ENCODE measurements around the gene C21orf58.
A peak's percentile ranks its signal among the peaks of the same experiment; 100 is the strongest.
"Not testable (repeated sequence)": the region's sequence is repeated elsewhere in the genome, so short reads cannot be mapped to it uniquely, and the experiment has no call there.

Gene C21orf58

DNA sequence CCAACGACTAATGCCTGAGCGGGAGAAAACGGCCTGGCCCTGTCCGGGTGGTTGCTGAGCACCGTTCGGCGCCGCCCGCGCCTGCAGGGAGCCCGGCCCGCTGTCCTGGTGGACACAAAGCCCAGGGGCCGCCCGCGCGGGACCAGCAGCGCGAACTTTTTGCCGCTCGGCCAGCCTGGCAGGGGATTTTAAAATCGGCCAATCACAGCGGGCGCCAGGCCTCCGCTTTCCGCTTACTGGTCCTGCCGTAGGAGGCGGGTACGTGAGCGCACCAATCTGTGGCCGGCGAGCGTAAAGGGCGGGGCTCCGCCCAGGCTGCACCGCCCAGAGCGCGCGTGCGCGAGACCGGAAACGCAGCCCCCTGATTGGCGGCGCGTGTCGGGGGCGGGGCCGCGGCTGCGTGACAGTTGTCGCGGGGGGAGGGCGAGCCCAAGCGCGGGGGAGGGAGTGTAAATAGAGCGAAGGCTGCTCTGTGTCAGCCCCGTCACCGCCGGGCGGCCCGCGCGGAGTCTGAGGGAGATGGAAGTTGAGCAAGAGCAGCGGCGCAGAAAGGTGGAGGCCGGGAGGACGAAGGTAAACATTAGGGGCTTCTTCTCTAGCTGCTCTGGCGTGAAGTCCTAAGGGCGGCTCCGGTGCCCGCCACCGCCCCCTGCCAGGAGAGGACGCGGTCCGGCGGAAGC, at the start of gene C21orf58, which contains the start of gene PCNT:
Gene C21orf58 (minus strand): TSS at position 161 of the 680 bp plus-strand sequence. CDS start 1,132 bp downstream, outside the sequence.
Gene PCNT (plus strand): TSS at position 447 of the 680 bp plus-strand sequence. CDS start 73 bp downstream, at position 520.
- peak within 1 kb of the TSS; percentile 90 for H3K4me3 ChIP-seq (ENCODE audit: low read depth, low read length)
- in situ Hi-C loops (cut with HindIII; ENCODE audit: low sequenced_read_pairs) = no loop called here
- peak; percentile 92 for DNase-seq (ENCODE audit: low read depth)
- TF ChIP-seq CTCF (IDR thresholded peaks at IDR 0.05; ENCODE audit: low read depth, low read length, missing control alignments) = no peak

DNA sequence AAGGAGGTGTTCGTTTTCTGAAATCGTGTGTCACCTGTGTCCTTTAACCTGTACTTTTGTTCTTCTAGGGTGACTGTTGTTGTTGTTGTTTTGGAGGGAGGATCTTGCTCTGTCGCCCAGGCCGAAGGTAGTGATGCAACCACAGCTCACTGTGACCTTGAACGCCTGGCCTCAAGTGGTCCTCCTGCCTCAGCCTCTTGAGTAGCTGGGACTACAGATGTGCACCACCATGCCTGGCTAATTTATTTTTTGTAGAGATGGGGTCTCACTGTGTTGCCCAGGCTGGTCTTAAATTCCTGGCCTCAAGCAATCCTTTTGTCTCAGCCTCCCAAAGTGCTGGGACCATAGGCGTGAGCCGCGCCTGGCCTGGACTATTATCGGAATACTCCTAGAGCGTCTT, 49.3 kb upstream of the C21orf58 start:
- DNase-seq (ENCODE audit: low read depth); in situ Hi-C loops (cut with HindIII; ENCODE audit: low sequenced_read_pairs); H3K4me3 ChIP-seq (ENCODE audit: low read depth, low read length): not testable (repeated sequence)

GRCh38 chr21:46372014-46372485, 48.4 kb upstream of the C21orf58 start:
- DNase-seq (ENCODE audit: low read depth) = no peak
- TF ChIP-seq CTCF (IDR thresholded peaks at IDR 0.05; ENCODE audit: low read depth, low read length, missing control alignments) = no peak
- in situ Hi-C loops (cut with HindIII; ENCODE audit: low sequenced_read_pairs) = no loop called here

GRCh38 chr21:46371204-46372013, 47.7 kb upstream of the C21orf58 start:
- H3K4me3 ChIP-seq (ENCODE audit: low read depth, low read length) = no peak overlapping the region
- in situ Hi-C loops (cut with HindIII; ENCODE audit: low sequenced_read_pairs) = no loop called here
- no peak for DNase-seq (ENCODE audit: low read depth)
- no peak for TF ChIP-seq CTCF (IDR thresholded peaks at IDR 0.05; ENCODE audit: low read depth, low read length, missing control alignments)

More at GRCh38 chr21:46372014-46372485, 48.4 kb upstream of the C21orf58 start:
- H3K4me3 ChIP-seq (ENCODE audit: low read depth, low read length) = no peak overlapping the region

DNA sequence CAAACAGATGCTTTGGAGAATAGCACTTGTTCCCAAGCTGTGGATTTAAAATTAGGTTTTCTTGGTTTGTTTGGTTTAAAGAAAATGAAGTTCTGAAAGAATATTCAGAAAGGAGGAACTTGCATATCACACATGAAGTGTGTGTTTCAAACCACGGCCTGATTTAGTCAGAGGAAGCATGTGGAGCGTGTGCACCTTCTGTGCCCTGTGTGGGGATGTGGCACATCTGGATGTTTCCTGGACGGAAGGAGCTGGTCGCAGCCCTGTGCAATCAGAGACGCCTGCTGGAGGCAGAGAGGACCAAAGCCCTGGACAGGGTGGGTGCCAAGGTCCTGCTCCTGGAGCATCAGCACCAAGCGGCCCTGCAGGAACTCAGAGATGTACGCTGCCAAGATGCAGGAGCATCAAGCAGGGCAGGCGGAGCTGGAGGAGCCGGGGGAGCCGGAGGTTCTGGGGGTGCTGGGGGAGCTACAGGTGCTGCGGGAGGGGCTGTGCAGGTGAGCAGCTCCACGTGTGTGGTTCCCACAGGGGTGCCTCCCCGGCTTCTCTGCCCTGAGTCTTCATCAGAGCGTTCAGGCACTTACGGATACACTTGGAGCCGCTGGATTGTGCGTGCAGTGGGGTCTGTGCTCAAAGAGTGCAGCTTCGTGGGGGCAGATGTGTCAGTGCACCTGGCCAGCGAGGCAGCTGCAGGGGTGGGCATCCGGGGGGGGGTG, 46.0 kb upstream of the C21orf58 start:
- no peak for DNase-seq (ENCODE audit: low read depth)
- TF ChIP-seq CTCF (IDR thresholded peaks at IDR 0.05; ENCODE audit: low read depth, low read length, missing control alignments) = no peak
- no peak overlapping the region for H3K4me3 ChIP-seq (ENCODE audit: low read depth, low read length)
- in situ Hi-C loops (cut with HindIII; ENCODE audit: low sequenced_read_pairs) = no loop called here

DNA sequence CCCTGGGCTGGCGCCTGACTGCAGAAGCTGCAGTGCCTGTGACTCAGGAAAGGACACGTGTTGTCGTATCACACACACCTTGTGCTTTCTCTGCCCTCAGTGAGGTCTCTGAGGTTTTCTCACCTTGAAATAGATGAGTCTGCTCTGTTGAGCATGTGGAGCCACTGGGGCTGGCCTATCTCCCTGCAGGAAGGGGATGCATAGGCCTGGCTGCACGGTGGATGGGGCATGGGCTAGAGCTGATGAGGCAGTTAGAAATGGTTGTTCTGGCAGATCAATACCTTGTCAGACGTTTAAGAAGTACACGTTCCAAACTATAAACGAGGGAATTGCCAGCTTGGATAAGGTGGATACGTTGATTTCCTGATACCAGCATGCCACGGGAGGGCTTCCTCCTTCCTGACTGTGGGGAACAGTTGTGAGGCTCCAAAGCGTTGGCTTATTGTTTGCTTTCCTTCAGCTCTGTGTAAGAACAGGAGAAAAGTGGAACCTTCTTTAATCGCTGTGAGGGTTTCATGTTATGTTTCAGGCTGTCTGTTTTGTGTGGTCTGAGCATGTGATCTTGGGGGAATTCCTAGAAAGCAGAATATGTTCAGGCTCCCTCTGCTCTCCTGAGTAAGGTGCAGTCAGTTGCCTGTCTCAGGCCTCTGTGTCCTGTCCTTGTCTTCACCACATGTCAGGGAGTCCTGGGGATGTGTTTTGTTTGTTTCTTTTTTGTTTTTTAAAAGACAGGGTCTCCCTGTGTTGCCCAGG, 45.0 kb upstream of the C21orf58 start:
- H3K4me3 ChIP-seq (ENCODE audit: low read depth, low read length) = no peak overlapping the region
- in situ Hi-C loops (cut with HindIII; ENCODE audit: low sequenced_read_pairs) = no loop called here
- no peak for TF ChIP-seq CTCF (IDR thresholded peaks at IDR 0.05; ENCODE audit: low read depth, low read length, missing control alignments)
- no peak for DNase-seq (ENCODE audit: low read depth)

Measured in astrocyte of the cerebellum (primary cell).